HG03175 (cell line): ENCODE measurements around the gene VWA2.
A peak's percentile ranks its signal among the peaks of the same experiment; 100 is the strongest.

ENCODE experiments used
- ATAC-seq: cut with Tn5 transposase; IDR thresholded peaks from one replicate; pipeline ENCODE4 v1.9.1; 2021; ENCODE audit warnings: mild to moderate bottlenecking, moderate library complexity; ENCODE audit not compliant: unreplicated experiment

The VWA2 gene

GRCh38 chr10:114239117-114239993 is at the start of gene VWA2:
Gene VWA2 (plus strand): TSS chr10:114239254. CDS start chr10:114248714, 9,460 bp downstream.
- no peak for ATAC-seq

- ATAC-seq, result no peak
Observed at GRCh38 chr10:114189700-114190099, 49.4 kb upstream of the VWA2 start.

GRCh38 chr10:114195079-114195478 is 44.0 kb upstream of the VWA2 start:
- peak; percentile 86 for ATAC-seq

- no peak for ATAC-seq
Observed at GRCh38 chr10:114199239-114199638, 39.8 kb upstream of the VWA2 start.

GRCh38 chr10:114202812-114203211 is 36.2 kb upstream of the VWA2 start:
- no peak for ATAC-seq

GRCh38 chr10:114206902-114207301 is 32.2 kb upstream of the VWA2 start:
- no peak for ATAC-seq

- ATAC-seq, result no peak
Observed at GRCh38 chr10:114207349-114207748, 31.7 kb upstream of the VWA2 start.

GRCh38 chr10:114208351-114208750 is 30.7 kb upstream of the VWA2 start:
- no peak for ATAC-seq

GRCh38 chr10:114212153-114212552 is 26.9 kb upstream of the VWA2 start:
- no peak for ATAC-seq

- ATAC-seq, result no peak
Observed at GRCh38 chr10:114215033-114215432, 24.0 kb upstream of the VWA2 start.

GRCh38 chr10:114220281-114220680 is 18.8 kb upstream of the VWA2 start:
- no peak for ATAC-seq

GRCh38 chr10:114221235-114221634 is 17.8 kb upstream of the VWA2 start:
- ATAC-seq, result no peak

GRCh38 chr10:114223066-114223465 is 16.0 kb upstream of the VWA2 start:
- no peak for ATAC-seq

- ATAC-seq, result no peak
Observed at GRCh38 chr10:114228156-114228555, 10.9 kb upstream of the VWA2 start.

GRCh38 chr10:114232561-114233176 is 6.4 kb upstream of the VWA2 start:
- no peak for ATAC-seq

GRCh38 chr10:114233482-114233881 is 5.6 kb upstream of the VWA2 start:
- no peak for ATAC-seq

- no peak for ATAC-seq
Observed at GRCh38 chr10:114234132-114234531, 4.9 kb upstream of the VWA2 start.

- ATAC-seq, result no peak
Observed at GRCh38 chr10:114239994-114240345, 916 bp downstream of the VWA2 start.

- ATAC-seq, result no peak
Observed at GRCh38 chr10:114242235-114242634, 3.2 kb downstream of the VWA2 start.

- ATAC-seq, result no peak
Observed at GRCh38 chr10:114243661-114244060, 4.6 kb downstream of the VWA2 start.

GRCh38 chr10:114244126-114244525 is 5.1 kb downstream of the VWA2 start:
- no peak for ATAC-seq

- no peak for ATAC-seq
Observed at GRCh38 chr10:114245121-114245791, 6.2 kb downstream of the VWA2 start.
